ENCODE measurements around the gene ZBTB42.
"Not testable (repeated sequence)": the region's sequence is repeated elsewhere in the genome, so short reads cannot be mapped to it uniquely, and the experiment has no call there.

DNA sequence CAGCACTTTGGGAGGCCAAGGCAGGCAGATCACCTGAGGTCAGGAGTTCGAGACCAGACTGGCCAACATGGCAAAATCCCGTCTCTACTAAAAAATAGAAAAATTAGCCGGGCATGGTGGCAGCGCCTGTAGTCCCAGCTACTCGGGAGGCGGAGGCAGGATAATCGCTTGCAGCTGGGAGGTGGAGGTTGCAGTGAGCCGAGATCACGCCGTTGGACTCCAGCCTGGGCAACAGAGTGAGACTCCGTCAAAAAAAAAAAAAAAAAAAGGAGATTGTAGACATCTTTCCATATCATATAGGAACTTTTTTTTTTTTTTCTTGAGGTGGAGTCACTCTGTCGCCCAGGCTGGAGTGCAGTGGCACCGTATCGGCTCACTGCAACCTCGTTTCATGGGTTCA is 13.8 kb downstream of the ZBTB42 start:
- TF ChIP-seq, protein P1, sequence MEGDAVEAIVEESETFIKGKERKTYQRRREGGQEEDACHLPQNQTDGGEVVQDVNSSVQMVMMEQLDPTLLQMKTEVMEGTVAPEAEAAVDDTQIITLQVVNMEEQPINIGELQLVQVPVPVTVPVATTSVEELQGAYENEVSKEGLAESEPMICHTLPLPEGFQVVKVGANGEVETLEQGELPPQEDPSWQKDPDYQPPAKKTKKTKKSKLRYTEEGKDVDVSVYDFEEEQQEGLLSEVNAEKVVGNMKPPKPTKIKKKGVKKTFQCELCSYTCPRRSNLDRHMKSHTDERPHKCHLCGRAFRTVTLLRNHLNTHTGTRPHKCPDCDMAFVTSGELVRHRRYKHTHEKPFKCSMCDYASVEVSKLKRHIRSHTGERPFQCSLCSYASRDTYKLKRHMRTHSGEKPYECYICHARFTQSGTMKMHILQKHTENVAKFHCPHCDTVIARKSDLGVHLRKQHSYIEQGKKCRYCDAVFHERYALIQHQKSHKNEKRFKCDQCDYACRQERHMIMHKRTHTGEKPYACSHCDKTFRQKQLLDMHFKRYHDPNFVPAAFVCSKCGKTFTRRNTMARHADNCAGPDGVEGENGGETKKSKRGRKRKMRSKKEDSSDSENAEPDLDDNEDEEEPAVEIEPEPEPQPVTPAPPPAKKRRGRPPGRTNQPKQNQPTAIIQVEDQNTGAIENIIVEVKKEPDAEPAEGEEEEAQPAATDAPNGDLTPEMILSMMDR (conservative IDR thresholded peaks at IDR 0.05; ENCODE audit: low read depth, low read length), result not testable (repeated sequence)
- TF ChIP-seq EZH2 (IDR thresholded peaks at IDR 0.05; ENCODE audit: borderline replicate concordance, low read depth, low read length, poor library complexity, severe bottlenecking), result not testable (repeated sequence)
